Muscle layer of colon (tissue), 2 donors: Measurements from ENCODE around the gene RHBDF2.
A peak's percentile ranks its signal among the peaks of the same experiment; 100 is the strongest.

ENCODE experiments used
- H3K27ac ChIP-seq: one replicate; pipeline ENCODE4 v1.7.0; 2013; ENCODE audit warnings: low read depth, mild to moderate bottlenecking, low read length, moderate library complexity
- H3K27me3 ChIP-seq, 2 donors: one replicate each; pipeline ENCODE4 v1.7.0; 2013; ENCODE audit warnings: low read length in 2 of 2, mild to moderate bottlenecking in 2 of 2; ENCODE audit not compliant: insufficient read depth in 2 of 2, control insufficient read depth in 1 of 2
- H3K36me3 ChIP-seq: one replicate; pipeline ENCODE4 v1.7.0; 2013; ENCODE audit warnings: mild to moderate bottlenecking, low read length; ENCODE audit not compliant: insufficient read depth
- H3K4me1 ChIP-seq: one replicate; pipeline ENCODE4 v1.7.0; 2013; ENCODE audit warnings: mild to moderate bottlenecking, low read length; ENCODE audit not compliant: insufficient read depth
- H3K4me3 ChIP-seq, 2 donors: one replicate each; pipeline ENCODE4 v1.7.0; 2013; ENCODE audit warnings: low read length in 2 of 2, low read depth in 1 of 2, mild to moderate bottlenecking in 1 of 2, moderate library complexity in 1 of 2
- H3K9ac ChIP-seq: one replicate; pipeline ENCODE4 v1.7.0; 2013; ENCODE audit warnings: low read length
- H3K9me3 ChIP-seq: one replicate; pipeline ENCODE4 v1.7.0; 2013; ENCODE audit warnings: mild to moderate bottlenecking, low read length
- donor health status: abdominal sarcoma.
- donor health status: Adenocarcinoma of cecum.

The RHBDF2 gene

DNA sequence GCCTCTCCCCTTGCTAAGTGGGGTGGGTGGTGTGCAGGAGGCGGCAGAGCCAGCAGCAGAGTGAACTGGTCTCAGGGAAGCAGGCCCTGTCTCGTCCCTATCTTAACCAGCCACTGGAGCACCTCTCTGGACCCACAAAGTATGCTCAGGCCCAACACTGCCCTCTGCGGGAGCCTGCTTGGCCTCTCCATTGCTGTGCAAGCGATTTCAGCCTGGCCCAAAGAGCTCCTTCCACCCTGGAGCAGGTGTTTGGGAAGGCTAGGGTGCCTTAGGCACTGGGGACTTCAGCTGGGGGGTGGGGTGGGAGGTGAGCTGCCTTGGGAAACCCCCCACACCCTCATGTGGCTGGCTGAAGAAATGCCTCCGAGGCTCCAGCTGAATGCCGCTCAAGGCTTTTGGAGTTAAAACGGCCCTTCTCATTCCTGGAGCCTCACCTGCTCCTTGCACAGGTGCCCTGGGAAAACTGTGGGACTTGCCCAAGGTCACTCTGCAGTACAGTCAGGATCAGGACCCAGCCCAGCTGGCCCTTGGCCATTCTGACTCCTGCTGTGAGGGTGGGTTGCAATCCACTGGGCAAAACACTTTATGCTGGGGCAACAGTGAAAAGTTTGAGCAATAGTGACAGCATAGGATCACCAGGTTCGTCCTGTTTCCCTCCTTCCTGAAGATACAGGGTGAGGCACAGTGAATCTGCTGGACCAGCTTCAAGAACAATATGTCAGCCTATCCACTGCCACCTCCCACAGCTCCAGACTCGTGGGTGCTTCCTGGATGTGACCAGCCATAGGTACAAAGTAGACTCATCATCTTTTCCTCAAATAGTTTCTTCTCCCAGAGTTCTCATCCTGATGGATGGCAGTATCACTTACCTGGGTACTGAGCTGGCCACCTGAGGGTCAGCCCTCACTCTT is 42.4 kb downstream of the RHBDF2 start:
- Histone ChIP-seq H3K27me3 (no peaks in the 10 kb centered on the region), H3K27ac (no peak overlapping the region), H3K9me3 (no peaks in the 10 kb centered on the region), H3K9ac (no peak overlapping the region), H3K36me3 (no peaks in the 10 kb centered on the region), H3K4me3 (no peak overlapping the region), H3K4me1 (no peaks in the 10 kb centered on the region)

DNA sequence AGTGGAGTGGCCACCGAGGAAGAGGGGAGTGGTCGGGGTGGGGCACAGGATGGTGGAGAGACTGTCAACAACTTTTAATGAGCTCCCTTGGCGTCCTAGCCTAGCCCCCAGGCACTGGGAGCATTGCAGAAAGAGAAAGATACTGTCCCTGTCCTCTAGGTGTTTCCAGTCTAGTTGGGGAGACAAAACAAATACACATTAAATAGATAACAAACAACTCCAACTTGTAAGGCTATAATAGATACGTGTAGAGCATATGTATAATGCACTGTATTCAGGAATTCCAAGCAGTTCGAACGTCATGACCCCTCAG is 47.8 kb downstream of the RHBDF2 start:
- H3K27ac ChIP-seq: no peak overlapping the region

DNA sequence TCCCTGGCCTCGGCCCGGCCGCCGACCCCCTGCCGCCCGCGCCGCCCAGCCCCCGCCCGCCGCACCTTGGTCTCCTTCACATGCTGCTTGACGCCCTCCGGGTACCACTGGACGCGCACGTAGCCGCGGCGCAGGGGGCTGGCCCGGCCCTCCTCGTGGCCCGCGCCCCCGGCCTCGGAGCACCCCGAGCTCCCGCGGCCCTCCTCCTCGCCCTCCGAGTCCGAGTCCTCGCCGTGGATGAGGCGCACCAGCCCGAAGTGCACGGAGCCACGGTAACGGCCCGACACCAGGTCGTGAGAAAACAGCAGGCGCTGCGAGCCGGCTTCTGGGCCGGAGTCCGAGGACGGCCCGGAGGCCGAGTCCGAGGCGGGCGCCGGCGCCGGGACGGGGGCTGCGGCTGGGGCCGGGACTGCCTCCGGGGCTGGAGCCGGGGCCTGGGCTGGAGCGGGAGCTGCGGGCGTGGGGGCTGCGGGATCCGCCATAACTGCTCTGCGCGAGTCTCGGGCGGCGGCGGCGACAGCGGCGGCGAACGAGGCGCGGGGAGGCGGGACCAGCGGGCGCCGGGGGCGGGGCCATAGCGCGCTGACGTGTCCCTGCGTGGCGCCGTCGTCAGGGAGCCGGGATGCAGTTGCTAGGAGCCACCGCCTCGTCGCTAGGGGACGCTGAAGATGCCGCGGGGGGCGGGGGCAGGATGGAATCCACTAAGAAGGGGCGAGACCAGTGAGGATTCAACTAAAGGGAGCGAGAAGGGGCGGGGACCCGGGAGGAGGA is 48.4 kb downstream of the RHBDF2 start, which contains the start of gene UBE2O:
UBE2O (minus strand) TSS at position 493 of the 771 bp plus-strand sequence; CDS start at position 482, 11 bp downstream.
- Histone ChIP-seq H3K27ac (peak within 1 kb of the TSS; percentile 73), H3K4me3 (peak within 1 kb of the TSS; percentile 56 to 81), H3K9me3 (no peaks in the 10 kb centered on the region), H3K36me3 (no peaks in the 10 kb centered on the region), H3K27me3 (no peaks in the 10 kb centered on the region), H3K9ac (no peak within 1 kb of the TSS), H3K4me1 (peaks cover 11% of the 10 kb centered on the region)

More for the DNA sequence above, 47.8 kb downstream of the RHBDF2 start:
- no peaks in the 10 kb centered on the region for H3K27me3 ChIP-seq
- no peaks in the 10 kb centered on the region for H3K9me3 ChIP-seq
- no peak overlapping the region for H3K9ac ChIP-seq
- H3K4me3 ChIP-seq: no peak overlapping the region
- H3K4me1 ChIP-seq: peaks cover 11% of the 10 kb centered on the region
- H3K36me3 ChIP-seq: no peaks in the 10 kb centered on the region

DNA sequence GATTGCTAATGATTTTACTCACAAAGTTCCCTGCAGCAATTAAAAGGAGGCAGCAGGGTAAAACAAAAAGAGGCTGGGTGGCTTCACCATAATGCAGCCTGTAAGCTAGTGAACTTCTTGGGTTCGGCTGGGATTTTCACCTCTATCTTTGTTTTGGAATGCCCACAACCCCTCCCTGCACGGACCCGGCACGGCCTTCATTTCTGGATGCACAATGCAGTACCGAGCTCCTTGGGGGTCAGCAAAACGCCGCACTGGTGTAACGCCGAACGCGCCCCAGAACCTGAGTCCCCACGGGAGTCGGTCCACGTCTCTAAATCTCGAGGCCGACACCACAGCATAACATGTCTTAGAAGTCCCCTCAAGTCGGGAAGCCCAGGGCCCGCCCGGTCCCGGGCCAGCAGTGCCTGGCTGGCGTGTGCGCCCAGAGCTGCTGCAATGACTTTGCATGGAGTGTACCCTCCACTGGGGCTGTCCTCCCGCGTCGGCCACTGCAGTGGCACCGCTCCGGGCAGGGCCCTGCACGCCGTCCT is 49.0 kb downstream of the RHBDF2 start:
- Histone ChIP-seq H3K9me3 (no peaks in the 10 kb centered on the region), H3K27ac (peak overlapping the region; percentile 73), H3K27me3 (no peaks in the 10 kb centered on the region), H3K9ac (no peak overlapping the region), H3K4me3 (peak overlapping the region; percentile 56 to 81), H3K4me1 (peaks cover 11% of the 10 kb centered on the region), H3K36me3 (no peaks in the 10 kb centered on the region)

DNA sequence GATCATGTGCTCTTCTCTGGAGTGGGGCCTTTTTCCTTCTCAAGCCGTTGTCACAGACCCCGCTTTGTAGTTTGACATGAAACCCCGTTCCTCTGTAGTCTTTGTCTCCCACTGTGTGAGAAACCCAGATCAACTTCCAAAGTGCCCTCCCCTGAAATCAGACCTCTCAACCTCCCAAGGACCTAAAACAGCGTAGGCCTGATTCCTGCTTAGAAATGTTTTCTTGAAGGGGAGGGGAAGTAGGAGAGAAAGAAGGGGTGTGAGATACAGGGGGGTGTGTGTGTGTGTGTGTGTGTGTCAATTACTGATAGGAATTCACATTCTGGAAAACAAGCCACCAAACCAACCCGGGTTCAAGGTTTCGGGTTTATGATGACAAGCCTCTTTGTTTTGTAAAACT is 49.7 kb downstream of the RHBDF2 start:
- Histone ChIP-seq H3K4me1 (peaks cover 13% of the 10 kb centered on the region), H3K27ac (no peak overlapping the region), H3K4me3 (no peak overlapping the region), H3K9me3 (no peaks in the 10 kb centered on the region), H3K27me3 (no peaks in the 10 kb centered on the region), H3K36me3 (no peaks in the 10 kb centered on the region), H3K9ac (no peak overlapping the region)

DNA sequence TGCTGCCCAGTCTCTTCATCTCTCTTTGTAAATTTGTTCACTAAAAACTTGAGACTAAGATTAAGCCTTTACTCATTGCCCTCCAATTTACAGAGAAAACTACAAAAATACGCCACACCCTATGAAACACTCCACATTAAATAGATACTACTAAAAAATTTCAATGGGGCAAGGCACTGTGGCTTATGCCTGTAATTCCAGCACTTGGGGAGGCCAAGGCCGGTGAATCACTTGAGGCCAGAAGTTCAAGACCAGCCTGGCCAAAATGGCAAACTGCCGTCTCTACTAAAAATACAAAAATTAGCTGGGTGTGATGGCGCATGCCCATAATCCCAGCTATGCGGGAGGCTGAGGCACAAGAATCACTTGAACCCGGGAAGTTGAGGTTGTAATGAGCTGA is 52.1 kb downstream of the RHBDF2 start:
- no peak overlapping the region for H3K9ac ChIP-seq
- no peak overlapping the region for H3K4me3 ChIP-seq
- H3K27ac ChIP-seq: no peak overlapping the region
- peaks cover 14% of the 10 kb centered on the region for H3K4me1 ChIP-seq
- H3K27me3 ChIP-seq: no peaks in the 10 kb centered on the region
- H3K9me3 ChIP-seq: no peaks in the 10 kb centered on the region
- H3K36me3 ChIP-seq: no peaks in the 10 kb centered on the region

DNA sequence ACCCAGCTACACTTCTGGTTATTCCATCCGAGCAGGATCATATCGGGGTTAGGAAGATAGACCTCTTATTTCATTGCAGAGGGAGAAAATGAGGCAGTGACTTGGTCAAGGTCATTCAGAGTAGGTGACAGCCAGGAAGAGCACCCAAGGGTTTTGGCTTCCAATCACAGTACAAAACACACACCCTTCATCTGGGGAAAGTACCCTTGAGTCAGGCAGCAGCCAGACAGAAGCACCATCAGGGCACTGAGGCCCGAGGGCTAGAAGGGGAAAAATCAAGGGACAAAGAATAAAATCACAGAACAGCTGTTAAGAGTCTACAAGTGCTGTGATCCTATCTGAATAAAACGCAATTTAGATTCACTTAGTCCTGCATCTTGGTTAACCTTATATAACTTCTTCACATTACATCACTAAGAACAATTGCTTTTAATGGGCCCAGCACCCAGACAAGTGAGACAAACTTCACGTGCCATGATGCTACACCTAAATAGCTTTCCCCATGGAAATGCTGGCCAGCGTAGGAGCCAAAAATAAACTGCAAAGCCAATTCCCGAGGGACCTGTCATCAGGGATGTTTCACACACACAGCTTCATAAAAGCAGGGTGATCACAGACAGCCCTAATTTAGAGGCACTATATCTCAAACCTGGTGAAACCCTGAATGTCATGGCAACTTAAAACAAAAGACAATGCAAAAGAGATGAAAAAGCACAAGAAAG is 53.1 kb downstream of the RHBDF2 start:
- Histone ChIP-seq H3K4me3 (no peak overlapping the region), H3K27me3 (no peaks in the 10 kb centered on the region), H3K9ac (no peak overlapping the region), H3K9me3 (no peaks in the 10 kb centered on the region), H3K27ac (no peak overlapping the region), H3K36me3 (no peaks in the 10 kb centered on the region), H3K4me1 (peaks cover 14% of the 10 kb centered on the region)

DNA sequence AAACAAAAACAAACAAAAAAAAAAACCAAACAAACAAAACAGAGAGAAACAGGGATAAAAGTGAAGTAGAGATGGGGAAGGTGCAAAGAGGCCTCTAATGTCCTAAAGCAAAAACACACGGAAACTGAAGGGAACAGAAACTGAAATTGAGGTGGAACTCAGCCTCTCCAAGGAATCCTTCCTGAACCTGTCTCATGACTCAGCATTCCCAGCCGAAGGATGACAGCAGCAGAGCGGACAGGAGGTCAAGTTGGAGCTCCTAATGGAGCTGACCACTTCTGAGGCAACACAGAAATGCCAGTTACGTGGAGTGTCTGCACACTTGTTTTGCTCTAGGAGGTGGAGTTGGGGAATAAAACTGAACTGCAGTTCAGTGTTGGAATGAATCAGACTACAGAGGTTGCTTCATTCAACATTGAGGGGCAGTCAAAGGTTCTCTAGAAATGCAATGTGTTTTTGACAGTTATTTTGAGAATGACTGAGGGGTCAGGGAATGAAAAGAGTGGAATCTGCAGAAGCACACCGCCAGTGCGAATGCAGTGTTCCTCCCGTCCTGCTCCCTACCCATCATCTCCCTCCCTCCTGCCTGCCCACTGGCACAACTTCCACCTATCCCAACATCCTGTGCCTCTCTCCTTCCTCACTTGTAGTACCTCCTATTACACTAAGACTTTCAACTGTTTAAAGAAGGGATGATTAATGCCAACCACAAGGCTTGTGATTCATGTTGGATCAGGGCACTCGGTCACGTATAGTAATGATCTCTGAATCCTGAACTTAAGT is 54.6 kb downstream of the RHBDF2 start:
- peaks cover 8% of the 10 kb centered on the region for H3K4me1 ChIP-seq
- no peak overlapping the region for H3K27ac ChIP-seq
- no peaks in the 10 kb centered on the region for H3K27me3 ChIP-seq
- no peak overlapping the region for H3K4me3 ChIP-seq
- no peak overlapping the region for H3K9ac ChIP-seq
- no peaks in the 10 kb centered on the region for H3K36me3 ChIP-seq
- H3K9me3 ChIP-seq: no peaks in the 10 kb centered on the region

DNA sequence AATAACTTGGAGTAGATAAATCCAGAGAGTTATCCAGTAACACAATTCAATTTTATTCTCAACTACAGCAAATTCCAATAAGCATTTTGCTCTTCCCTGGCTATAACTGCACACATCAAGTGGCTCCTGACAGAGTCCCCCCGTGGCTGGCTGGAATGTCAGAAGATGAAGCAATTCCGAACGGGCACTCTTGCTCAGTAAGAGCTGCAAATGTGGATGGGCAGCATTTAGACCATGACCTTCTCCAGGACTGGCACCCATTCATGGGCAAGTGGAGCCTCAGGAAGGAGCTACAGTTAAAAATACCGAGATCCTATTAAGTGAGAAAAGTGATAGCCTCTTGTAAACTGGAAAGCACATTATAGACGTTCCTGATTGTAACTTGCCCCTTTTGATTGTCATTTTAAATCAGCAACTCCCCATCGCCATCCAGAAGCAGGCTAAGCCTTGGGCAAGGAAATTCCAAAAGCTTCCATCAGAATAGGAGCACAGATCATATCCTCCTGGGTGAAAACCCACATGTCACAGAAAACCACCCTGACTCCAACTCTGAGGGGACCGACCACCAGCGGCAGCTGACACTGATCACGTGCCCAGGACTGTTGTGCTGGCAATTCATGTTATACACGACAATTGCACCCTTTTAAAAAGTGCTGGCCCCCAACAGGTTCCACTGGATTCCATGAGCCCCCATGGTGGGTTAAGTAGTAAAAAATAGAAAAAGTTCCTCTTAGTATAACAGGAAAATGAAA is 55.4 kb downstream of the RHBDF2 start:
- Histone ChIP-seq H3K9me3 (no peaks in the 10 kb centered on the region), H3K27ac (no peak overlapping the region), H3K36me3 (no peaks in the 10 kb centered on the region), H3K27me3 (no peaks in the 10 kb centered on the region), H3K4me1 (peaks cover 3% of the 10 kb centered on the region), H3K9ac (no peak overlapping the region), H3K4me3 (no peak overlapping the region)
